Thyroid gland (tissue), 4 donors: ENCODE data around the gene MRRF.

Experiments
- POLR2A ChIP-seq, 2 donors: fragments of 450-650 bp; IDR thresholded peaks; one replicate each; pipeline ENCODE4 v1.6.1; 2017; ENCODE audit warnings: antibody characterized with exemption in 2 of 2, mild to moderate bottlenecking in 2 of 2, moderate library complexity in 1 of 2
- TF ChIP-seq, protein P1 (sequence below), 6 experiments: fragments of 200-600 bp in 3 of 6; fragments of 450-650 bp in 3 of 6; sonication (generic) in 3 of 6; IDR thresholded peaks; one replicate each; pipeline ENCODE4 v1.5.1; 2016 to 2019; ENCODE audit warnings: antibody characterized with exemption in 6 of 6, mild to moderate bottlenecking in 2 of 6, inconsistent platforms in 1 of 6, moderate library complexity in 1 of 6

DNA sequence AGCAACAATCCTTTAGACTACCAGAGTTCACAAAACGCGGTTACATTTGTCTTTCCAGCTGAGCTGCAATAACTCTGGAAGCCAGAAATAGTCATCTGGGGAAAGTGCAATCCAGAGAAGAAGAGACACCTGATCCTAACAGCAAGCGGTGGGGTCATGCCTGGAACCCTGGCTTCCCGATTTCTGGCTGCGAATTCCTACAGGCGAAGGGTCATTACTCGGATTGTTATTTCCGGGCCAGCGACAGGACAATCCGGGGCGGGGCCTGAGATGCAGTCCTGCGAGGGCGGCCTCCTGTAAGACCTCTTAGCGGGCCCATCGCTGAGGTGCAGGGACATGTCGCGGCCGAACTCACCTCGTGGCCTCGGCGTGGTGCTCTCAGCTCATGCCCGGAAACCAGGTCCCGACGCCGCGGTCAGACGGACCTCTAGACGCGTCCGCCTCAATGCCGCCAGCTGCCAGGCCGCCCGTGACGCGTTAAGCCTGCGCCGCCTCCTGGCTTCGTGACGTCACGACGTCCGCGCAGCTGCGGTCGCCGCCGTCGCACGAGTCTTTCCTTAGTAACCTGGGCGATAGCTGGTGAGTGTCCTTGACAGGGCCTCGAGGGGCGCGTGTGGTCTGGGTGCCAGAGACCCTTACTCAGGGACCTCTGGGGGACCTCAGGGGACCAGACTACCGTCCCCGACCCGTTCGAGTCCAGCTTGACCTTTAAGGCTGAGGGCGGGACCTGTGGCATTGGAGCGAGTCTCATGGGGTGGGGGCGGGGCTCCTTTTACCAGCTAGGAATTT, at the start of gene MRRF, which contains the start of gene RBM18:
- peak in 1 of 2 donors; percentile 77 for TF ChIP-seq POLR2A (IDR thresholded peaks at IDR 0.05)
- TF ChIP-seq, protein P1, sequence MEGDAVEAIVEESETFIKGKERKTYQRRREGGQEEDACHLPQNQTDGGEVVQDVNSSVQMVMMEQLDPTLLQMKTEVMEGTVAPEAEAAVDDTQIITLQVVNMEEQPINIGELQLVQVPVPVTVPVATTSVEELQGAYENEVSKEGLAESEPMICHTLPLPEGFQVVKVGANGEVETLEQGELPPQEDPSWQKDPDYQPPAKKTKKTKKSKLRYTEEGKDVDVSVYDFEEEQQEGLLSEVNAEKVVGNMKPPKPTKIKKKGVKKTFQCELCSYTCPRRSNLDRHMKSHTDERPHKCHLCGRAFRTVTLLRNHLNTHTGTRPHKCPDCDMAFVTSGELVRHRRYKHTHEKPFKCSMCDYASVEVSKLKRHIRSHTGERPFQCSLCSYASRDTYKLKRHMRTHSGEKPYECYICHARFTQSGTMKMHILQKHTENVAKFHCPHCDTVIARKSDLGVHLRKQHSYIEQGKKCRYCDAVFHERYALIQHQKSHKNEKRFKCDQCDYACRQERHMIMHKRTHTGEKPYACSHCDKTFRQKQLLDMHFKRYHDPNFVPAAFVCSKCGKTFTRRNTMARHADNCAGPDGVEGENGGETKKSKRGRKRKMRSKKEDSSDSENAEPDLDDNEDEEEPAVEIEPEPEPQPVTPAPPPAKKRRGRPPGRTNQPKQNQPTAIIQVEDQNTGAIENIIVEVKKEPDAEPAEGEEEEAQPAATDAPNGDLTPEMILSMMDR (IDR thresholded peaks at IDR 0.05): peak in 2 of 6 experiments; percentile 5 to 33
